K562 (cell line): ENCODE measurements around the gene CALD1. TPM values are rescaled to one million over a fixed set of nuclear protein-coding genes. Genes with fewer than 3 reads are reported as not detected.

Experiments
- ATAC-seq: fragments of 200-7000 bp; cut with Tn5 transposase; 3 replicates; pipeline ENCODE4 v1.9.1; 2020; ENCODE audit warnings: moderate library complexity
- BruUV-seq: library from RNA; stranded (reverse); fragments of 400-500 nt; replicated peaks from 2 replicates; lab custom pipeline; 2021; lab: Mats Ljungman, UMichigan
- CTCF ChIA-PET: fragments of 300-600 bp; formaldehyde crosslinking; extraction: SDS; loops from one replicate; lab custom pipeline; 2021; ENCODE audit warnings: low intra/inter-chr PET ratio; lab: Yijun Ruan, JAX
- POLR2A ChIA-PET: fragments of 300-600, 350-650 bp; sonication (Branson Sonifier 250); formaldehyde crosslinking; extraction: SDS; loops from one replicate; lab custom pipeline; 2021; ENCODE audit warnings: antibody characterized with exemption, inconsistent platforms; lab: Yijun Ruan, JAX
- DNase-seq, 4 experiments: peaks; one replicate each; pipeline versions ENCODE4 v3.0.0 to v3.0.0-alpha.2; 2011 to 2018; ENCODE audit warnings: low spot score in 3 of 4, mixed read lengths in 3 of 4; ENCODE audit errors: extremely low read depth in 1 of 4
- FAIRE-seq: peaks from 2 replicates; lab custom pipeline; 2011; peaks lifted over from hg19 to GRCh38; lab: Jason Lieb, UNC
- H2AFZ ChIP-seq: 2 replicates; pipeline ENCODE4 v1.6.0; 2011; ENCODE audit warnings: low read depth, low read length, control low read depth, inconsistent platforms
- H3K27ac ChIP-seq: fragments of 200-600 bp; 3 replicates; pipeline ENCODE4 v1.8.0; 2011; ENCODE audit warnings: low read depth, mild to moderate bottlenecking, control low read depth, inconsistent platforms, low read length, moderate library complexity, mixed read lengths; ENCODE audit errors: extremely low read depth
- H3K27me3 ChIP-seq, 2 experiments: fragments of 300-600 bp in 1 of 2; 2 replicates in 1 of 2; 3 replicates in 1 of 2; pipeline versions ENCODE4 v1.6.0 to v1.8.0; 2011; ENCODE audit warnings: inconsistent platforms in 2 of 2, low read length in 2 of 2, mild to moderate bottlenecking in 1 of 2, mixed read lengths in 1 of 2, moderate library complexity in 1 of 2; ENCODE audit not compliant: control insufficient read depth in 2 of 2, insufficient read depth in 2 of 2
- H3K36me3 ChIP-seq: fragments of 300-600 bp; 3 replicates; pipeline ENCODE4 v1.8.0; 2011; ENCODE audit warnings: mild to moderate bottlenecking, low read length, inconsistent platforms; ENCODE audit not compliant: control insufficient read depth, insufficient read depth
- H3K4me1 ChIP-seq, 2 experiments: fragments of 200-600 bp in 1 of 2; replicated peaks in 1 of 2; 2 replicates in 1 of 2; 3 replicates in 1 of 2; pipeline versions ENCODE4 v1.5.1 to v1.8.0; 2011; ENCODE audit warnings: inconsistent platforms in 2 of 2, low read length in 2 of 2, mild to moderate bottlenecking in 1 of 2, mixed read lengths in 1 of 2, moderate library complexity in 1 of 2; ENCODE audit not compliant: control insufficient read depth in 2 of 2, insufficient read depth in 2 of 2
- H3K4me2 ChIP-seq: 2 replicates; pipeline ENCODE4 v1.6.1; 2011; ENCODE audit warnings: low read length, control low read depth, inconsistent platforms, mixed read lengths; ENCODE audit not compliant: insufficient read depth
- H3K4me3 ChIP-seq: fragments of 200-600 bp; sonication (generic), shearing (Covaris generic); 2 replicates; pipeline ENCODE4 v1.5.1; 2016; ENCODE audit warnings: control low read depth, inconsistent platforms
- H3K79me2 ChIP-seq: fragments of 200-600 bp; 3 replicates; pipeline ENCODE4 v1.8.0; 2011; ENCODE audit warnings: low read length, inconsistent platforms; ENCODE audit not compliant: control insufficient read depth, insufficient read depth
- H3K9ac ChIP-seq, 2 experiments: 2 replicates each; pipeline versions ENCODE4 v1.6.0 to v1.6.1; 2011; ENCODE audit warnings: low read depth in 2 of 2, low read length in 2 of 2, control low read depth in 1 of 2, inconsistent platforms in 1 of 2, mild to moderate bottlenecking in 1 of 2, mixed read lengths in 1 of 2; ENCODE audit not compliant: insufficient read depth in 1 of 2
- H3K9me1 ChIP-seq: one replicate; pipeline ENCODE4 v1.6.0; 2011; ENCODE audit warnings: inconsistent platforms, mild to moderate bottlenecking, low read length, moderate library complexity; ENCODE audit not compliant: control insufficient read depth, insufficient read depth
- H3K9me3 ChIP-seq: replicated peaks from 2 replicates; pipeline ENCODE4 v1.5.1; 2011; ENCODE audit warnings: low read depth, low read length, inconsistent platforms; ENCODE audit not compliant: control insufficient read depth, insufficient read depth
- H4K20me1 ChIP-seq: replicated peaks from 2 replicates; pipeline ENCODE4 v1.6.1; 2011; ENCODE audit warnings: low read length, inconsistent platforms, mixed read lengths; ENCODE audit not compliant: control insufficient read depth, insufficient read depth
- CEBPG ChIP-seq, 3 experiments: fragments of 200-800 bp in 1 of 3; sonication (Bioruptor generic) in 1 of 3; sonication (generic) in 1 of 3; formaldehyde crosslinking in 1 of 3; IDR thresholded peaks in 2 of 3; conservative IDR thresholded peaks in 1 of 3; 2 replicates each; pipeline versions ENCODE4 v1.6.1 to v1.8.0; 2016 to 2022; ENCODE audit warnings: missing compliant biosample characterization in 2 of 3, missing genetic modification characterization in 2 of 3, mild to moderate bottlenecking in 1 of 3, missing genetic modification reagents in 1 of 3
- CLOCK ChIP-seq: fragments of 250-450 bp; sonication (Bioruptor Pico); IDR thresholded peaks from 2 replicates; pipeline ENCODE4 v1.4.0; 2020; ENCODE audit warnings: mild to moderate bottlenecking, moderate library complexity, borderline replicate concordance
- MYBL2 ChIP-seq, 2 experiments: fragments of 450-650 bp in 1 of 2; sonication (generic) in 1 of 2; formaldehyde crosslinking in 1 of 2; IDR thresholded peaks; 2 replicates each; pipeline versions ENCODE4 v1.6.1 to v1.8.1; 2017 to 2022; ENCODE audit warnings: borderline replicate concordance in 1 of 2, inconsistent platforms in 1 of 2, low read depth in 1 of 2, mild to moderate bottlenecking in 1 of 2, missing genetic modification reagents in 1 of 2, moderate library complexity in 1 of 2
- ZNF431 ChIP-seq: sonication (generic); formaldehyde crosslinking; IDR thresholded peaks from 2 replicates; pipeline ENCODE4 v1.8.0; 2022; ENCODE audit warnings: mild to moderate bottlenecking, missing genetic modification reagents
- WGBS: fragments of 100-300 bp; shearing (Covaris generic); methylation state at CpG from one replicate; pipeline ENCODE4 v1.1.6; 2016; ENCODE audit warnings: low coverage, mixed read lengths; ENCODE audit not compliant: insufficient coverage; ENCODE audit errors: missing lambda C conversion rate; 5-methylcytosine and 5-hydroxymethylcytosine counted together
- in situ Hi-C: fragments of 300-500 bp; cut with MboI; formaldehyde crosslinking; loops from 4 replicates; pipeline ENCODE4 v1.15.0; 2018; ENCODE audit warnings: inconsistent platforms, mixed read lengths
- intact Hi-C: fragments of 100-400 bp; cut with micrococcal nuclease; formaldehyde crosslinking; loops from 2 replicates; pipeline ENCODE4 v1.14.2; 2022
- polyA plus RNA-seq, 8 experiments: library from polyadenylated mRNA; depleted of rRNA in 4 of 8; stranded (reverse) in 5 of 8; unstranded in 3 of 8; fragments of >200 nt; fragmentation: Nextera tagmentation in 2 of 8; fragmentation: Illumina TruSeq in 1 of 8; extraction: Ambion mirVana in 2 of 8; extraction: Trizol in 1 of 8; gene quantifications; 2 replicates each; pipeline versions ENCODE4 v1.2.1 to v1.2.3, GENCODE V29; 2011 to 2014; ENCODE audit warnings: inconsistent platforms in 1 of 8, missing spikeins in 1 of 8
- total RNA-seq, 7 experiments: library from RNA; depleted of rRNA in 6 of 7; stranded (reverse); fragments of >200 nt in 6 of 7; fragmentation: Illumina TruSeq in 2 of 7; extraction: Trizol in 2 of 7; gene quantifications; 2 replicates each; pipeline versions ENCODE4 v1.2.1 to v1.2.3, GENCODE V29; 2011 to 2021; ENCODE audit warnings: low replicate concordance in 1 of 7
- TF ChIP-seq, protein P1 (sequence below): fragments of 250-450 bp; sonication (Bioruptor Pico); IDR thresholded peaks from 2 replicates; pipeline ENCODE4 v1.5.0; 2021; ENCODE audit warnings: mild to moderate bottlenecking, borderline replicate concordance
- TF ChIP-seq, protein P2 (sequence below): IDR thresholded peaks from 2 replicates; pipeline ENCODE4 v1.6.1; 2011; ENCODE audit warnings: borderline replicate concordance, low read depth, mild to moderate bottlenecking, moderate library complexity, low read length; ENCODE audit not compliant: insufficient read depth, poor library complexity, severe bottlenecking

Gene CALD1
- total and polyA plus RNA-seq, 9 of the 15 experiments (the other 6 are each of a cell fraction or from before 2014, with no cell fraction given) = 0.40 TPM; not detected in 8

- TF ChIP-seq, protein P1, sequence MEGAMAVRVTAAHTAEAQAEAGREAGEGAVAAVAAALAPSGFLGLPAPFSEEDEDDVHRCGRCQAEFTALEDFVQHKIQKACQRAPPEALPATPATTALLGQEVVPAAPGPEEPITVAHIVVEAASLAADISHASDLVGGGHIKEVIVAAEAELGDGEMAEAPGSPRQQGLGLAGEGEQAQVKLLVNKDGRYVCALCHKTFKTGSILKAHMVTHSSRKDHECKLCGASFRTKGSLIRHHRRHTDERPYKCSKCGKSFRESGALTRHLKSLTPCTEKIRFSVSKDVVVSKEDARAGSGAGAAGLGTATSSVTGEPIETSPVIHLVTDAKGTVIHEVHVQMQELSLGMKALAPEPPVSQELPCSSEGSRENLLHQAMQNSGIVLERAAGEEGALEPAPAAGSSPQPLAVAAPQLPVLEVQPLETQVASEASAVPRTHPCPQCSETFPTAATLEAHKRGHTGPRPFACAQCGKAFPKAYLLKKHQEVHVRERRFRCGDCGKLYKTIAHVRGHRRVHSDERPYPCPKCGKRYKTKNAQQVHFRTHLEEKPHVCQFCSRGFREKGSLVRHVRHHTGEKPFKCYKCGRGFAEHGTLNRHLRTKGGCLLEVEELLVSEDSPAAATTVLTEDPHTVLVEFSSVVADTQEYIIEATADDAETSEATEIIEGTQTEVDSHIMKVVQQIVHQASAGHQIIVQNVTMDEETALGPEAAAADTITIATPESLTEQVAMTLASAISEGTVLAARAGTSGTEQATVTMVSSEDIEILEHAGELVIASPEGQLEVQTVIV (CRISPR knock-in tag) = no peak
- TF ChIP-seq, all 486 proteins: peak for 0
Measured at GRCh38 chr7:134820295-134820694, 40.9 kb downstream of the CALD1 start (continued).

DNA sequence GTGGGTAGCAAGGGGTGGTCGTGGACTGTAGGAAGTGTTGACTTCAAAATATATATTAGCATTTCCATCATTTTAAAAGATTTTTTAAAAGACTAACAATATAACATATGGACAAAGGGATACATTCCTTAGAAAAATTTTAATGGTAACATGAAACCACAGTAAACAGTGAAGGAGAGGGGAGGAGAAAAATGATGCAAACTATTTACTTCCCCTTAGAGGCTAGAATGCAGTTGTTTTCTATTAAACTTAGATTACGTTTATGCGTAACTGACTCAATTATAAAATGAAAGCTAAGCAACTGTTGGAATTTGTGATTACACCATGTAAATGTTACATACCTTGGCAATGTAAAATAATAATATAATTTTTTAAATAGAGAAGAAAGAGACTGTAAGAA is 41.3 kb downstream of the CALD1 start:
- H3K27me3 ChIP-seq = no peaks in the 10 kb centered on the region; a peak in 1 of 5 replicates
- ChIA-PET CTCF (no interaction called here), POLR2A (no interaction called here)
- no peaks in the 10 kb centered on the region for H3K9me3 ChIP-seq
- DNase-seq (no peak), FAIRE-seq (no peak), ATAC-seq (no peak)
- H3K79me2 ChIP-seq = no peaks in the 10 kb centered on the region
- no peaks in the 10 kb centered on the region for H3K4me1 ChIP-seq
- H2AFZ ChIP-seq = no peak overlapping the region
- TF ChIP-seq, protein P2, sequence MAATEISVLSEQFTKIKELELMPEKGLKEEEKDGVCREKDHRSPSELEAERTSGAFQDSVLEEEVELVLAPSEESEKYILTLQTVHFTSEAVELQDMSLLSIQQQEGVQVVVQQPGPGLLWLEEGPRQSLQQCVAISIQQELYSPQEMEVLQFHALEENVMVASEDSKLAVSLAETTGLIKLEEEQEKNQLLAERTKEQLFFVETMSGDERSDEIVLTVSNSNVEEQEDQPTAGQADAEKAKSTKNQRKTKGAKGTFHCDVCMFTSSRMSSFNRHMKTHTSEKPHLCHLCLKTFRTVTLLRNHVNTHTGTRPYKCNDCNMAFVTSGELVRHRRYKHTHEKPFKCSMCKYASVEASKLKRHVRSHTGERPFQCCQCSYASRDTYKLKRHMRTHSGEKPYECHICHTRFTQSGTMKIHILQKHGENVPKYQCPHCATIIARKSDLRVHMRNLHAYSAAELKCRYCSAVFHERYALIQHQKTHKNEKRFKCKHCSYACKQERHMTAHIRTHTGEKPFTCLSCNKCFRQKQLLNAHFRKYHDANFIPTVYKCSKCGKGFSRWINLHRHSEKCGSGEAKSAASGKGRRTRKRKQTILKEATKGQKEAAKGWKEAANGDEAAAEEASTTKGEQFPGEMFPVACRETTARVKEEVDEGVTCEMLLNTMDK = no peak
- TF ChIP-seq MYBL2 (IDR thresholded peaks at IDR 0.05; ENCODE audit: low read depth) (no peak), MYBL2 (CRISPR knock-in tag; IDR thresholded peaks at IDR 0.05; ENCODE audit: borderline replicate concordance) (no peak), CEBPG (CRISPR knock-in tag; IDR thresholded peaks at IDR 0.05) (no peak), CEBPG (tag; conservative IDR thresholded peaks at IDR 0.05 in 1 of 2, IDR thresholded peaks at IDR 0.05 in 1 of 2) (no peak), ZNF431 (CRISPR knock-in tag) (no peak), CLOCK (CRISPR knock-in tag) (no peak)
- in situ Hi-C loops (no loop called here), intact Hi-C loops (no loop called here)
- H3K9me1 ChIP-seq = no peaks in the 10 kb centered on the region
- no peaks in the 10 kb centered on the region for H4K20me1 ChIP-seq
- no peaks in the 10 kb centered on the region for H3K36me3 ChIP-seq
- H3K27ac ChIP-seq = no peak overlapping the region
- H3K4me3 ChIP-seq = no peak overlapping the region
- no TSS peak for BruUV-seq
- WGBS = 5% methylated on average over 3 of the region's 3 CpGs
- no peak overlapping the region for H3K4me2 ChIP-seq
- no peak overlapping the region for H3K9ac ChIP-seq
